Measurements from ENCODE around the gene CHRM2. TPM values are rescaled to one million over a fixed set of nuclear protein-coding genes. Genes with fewer than 3 reads are reported as not detected.
"Not testable (repeated sequence)": the region's sequence is repeated elsewhere in the genome, so short reads cannot be mapped to it uniquely, and the experiment has no call there.

The CHRM2 gene
- total RNA-seq (2022) (not detected in 2 replicates), Bru-seq, nascent RNA (not detected), BruChase-seq, experiment 1, labeled RNA remaining after a 6-hour chase (not detected), BruChase-seq, experiment 2, labeled RNA remaining after a 2-hour chase (not detected)
- long read RNA-seq: 0 reads

GRCh38 chr7:136868496-136869000 is at the start of gene CHRM2:
Gene CHRM2 (plus strand): TSS chr7:136868652. CDS start chr7:137014866, 146,214 bp downstream.
- CTCF ChIA-PET: no interaction called here
- no TSS peak for BruUV-seq (replicated peaks)
- intact Hi-C loops (cut with micrococcal nuclease; ENCODE audit: unreplicated experiment): no loop called here
- DNase-seq: no peak
- Mint-ChIP-seq H3K4me3 (ENCODE audit: low read depth, unreplicated experiment) (no peak within 1 kb of the TSS), H3K36me3 (ENCODE audit: insufficient read depth, unreplicated experiment) (no peaks in the 10 kb centered on the region), H3K27ac (ENCODE audit: unreplicated experiment) (no peak within 1 kb of the TSS), H3K4me1 (ENCODE audit: low read depth, unreplicated experiment) (no peaks in the 10 kb centered on the region), H3K27me3 (ENCODE audit: unreplicated experiment) (no peaks in the 10 kb centered on the region), H3K9me3 (ENCODE audit: low read depth, unreplicated experiment) (peaks cover 11% of the 10 kb centered on the region)
- no peak for TF ChIP-seq CTCF (IDR thresholded peaks at IDR 0.05; ENCODE audit: unreplicated experiment)

- CTCF ChIA-PET; H3K27ac Mint-ChIP-seq (ENCODE audit: unreplicated experiment); H3K27me3 Mint-ChIP-seq (ENCODE audit: unreplicated experiment); H3K36me3 Mint-ChIP-seq (ENCODE audit: insufficient read depth, unreplicated experiment); H3K9me3 Mint-ChIP-seq (ENCODE audit: low read depth, unreplicated experiment); DNase-seq; intact Hi-C loops (cut with micrococcal nuclease; ENCODE audit: unreplicated experiment); H3K4me3 Mint-ChIP-seq (ENCODE audit: low read depth, unreplicated experiment); BruUV-seq (replicated peaks); H3K4me1 Mint-ChIP-seq (ENCODE audit: low read depth, unreplicated experiment): not testable (repeated sequence)
These were observed 37.1 kb upstream of the CHRM2 start for GRCh38 chr7:136831398-136831797.

- H3K9me3 Mint-ChIP-seq (ENCODE audit: low read depth, unreplicated experiment): peaks cover 20% of the 10 kb centered on the region
- TF ChIP-seq CTCF (IDR thresholded peaks at IDR 0.05; ENCODE audit: unreplicated experiment): no peak
- no peaks in the 10 kb centered on the region for H3K36me3 Mint-ChIP-seq (ENCODE audit: insufficient read depth, unreplicated experiment)
- CTCF ChIA-PET: no interaction called here
- no peak overlapping the region for H3K27ac Mint-ChIP-seq (ENCODE audit: unreplicated experiment)
- no peak overlapping the region for H3K4me3 Mint-ChIP-seq (ENCODE audit: low read depth, unreplicated experiment)
- DNase-seq: no peak
- no TSS peak for BruUV-seq (replicated peaks)
- intact Hi-C loops (cut with micrococcal nuclease; ENCODE audit: unreplicated experiment): no loop called here
- no peaks in the 10 kb centered on the region for H3K27me3 Mint-ChIP-seq (ENCODE audit: unreplicated experiment)
- no peaks in the 10 kb centered on the region for H3K4me1 Mint-ChIP-seq (ENCODE audit: low read depth, unreplicated experiment)
These were observed 22.5 kb upstream of the CHRM2 start for GRCh38 chr7:136845899-136846465.

GRCh38 chr7:136847858-136848257 is 20.6 kb upstream of the CHRM2 start:
- no peak overlapping the region for H3K27ac Mint-ChIP-seq (ENCODE audit: unreplicated experiment)
- no peak for DNase-seq
- no peaks in the 10 kb centered on the region for H3K36me3 Mint-ChIP-seq (ENCODE audit: insufficient read depth, unreplicated experiment)
- H3K4me3 Mint-ChIP-seq (ENCODE audit: low read depth, unreplicated experiment): no peak overlapping the region
- no peak for TF ChIP-seq CTCF (IDR thresholded peaks at IDR 0.05; ENCODE audit: unreplicated experiment)
- no TSS peak for BruUV-seq (replicated peaks)
- CTCF ChIA-PET: no interaction called here
- H3K27me3 Mint-ChIP-seq (ENCODE audit: unreplicated experiment): no peaks in the 10 kb centered on the region
- intact Hi-C loops (cut with micrococcal nuclease; ENCODE audit: unreplicated experiment): no loop called here
- peaks cover 21% of the 10 kb centered on the region for H3K9me3 Mint-ChIP-seq (ENCODE audit: low read depth, unreplicated experiment)
- no peaks in the 10 kb centered on the region for H3K4me1 Mint-ChIP-seq (ENCODE audit: low read depth, unreplicated experiment)

GRCh38 chr7:136853654-136854053 is 14.8 kb upstream of the CHRM2 start:
- peaks cover 22% of the 10 kb centered on the region for H3K9me3 Mint-ChIP-seq (ENCODE audit: low read depth, unreplicated experiment)
- TF ChIP-seq CTCF (IDR thresholded peaks at IDR 0.05; ENCODE audit: unreplicated experiment): no peak
- H3K27me3 Mint-ChIP-seq (ENCODE audit: unreplicated experiment): no peaks in the 10 kb centered on the region
- no peaks in the 10 kb centered on the region for H3K36me3 Mint-ChIP-seq (ENCODE audit: insufficient read depth, unreplicated experiment)
- BruUV-seq (replicated peaks): no TSS peak
- H3K4me3 Mint-ChIP-seq (ENCODE audit: low read depth, unreplicated experiment): no peak overlapping the region
- intact Hi-C loops (cut with micrococcal nuclease; ENCODE audit: unreplicated experiment): no loop called here
- no peak overlapping the region for H3K27ac Mint-ChIP-seq (ENCODE audit: unreplicated experiment)
- no peaks in the 10 kb centered on the region for H3K4me1 Mint-ChIP-seq (ENCODE audit: low read depth, unreplicated experiment)
- CTCF ChIA-PET: no interaction called here
- DNase-seq: no peak
